Activated naive CD8-positive, alpha-beta T cell treated with anti-CD3 and anti-CD28 coated beads for 36 hours (primary cell): Measurements from ENCODE around the gene TMEM266. TPM values are rescaled to one million over a fixed set of nuclear protein-coding genes. Genes with fewer than 3 reads are reported as not detected.

Experiments
- DNase-seq: peaks from one replicate; pipeline ENCODE4 v3.0.0; 2021
- H3K27ac Mint-ChIP-seq: one replicate; pipeline ENCODE4 v1.8.0; 2022; ENCODE audit warnings: mild to moderate bottlenecking, moderate library complexity, mixed read lengths
- H3K27me3 Mint-ChIP-seq: one replicate; pipeline ENCODE4 v1.8.0; 2022; ENCODE audit warnings: mild to moderate bottlenecking, mixed read lengths
- H3K36me3 Mint-ChIP-seq: one replicate; pipeline ENCODE4 v1.8.0; 2021; ENCODE audit warnings: mild to moderate bottlenecking, mixed read lengths
- H3K4me1 Mint-ChIP-seq: one replicate; pipeline ENCODE4 v1.8.0; 2021; ENCODE audit warnings: mixed read lengths
- H3K4me3 Mint-ChIP-seq: one replicate; pipeline ENCODE4 v1.8.0; 2022; ENCODE audit warnings: mild to moderate bottlenecking, moderate library complexity, mixed read lengths
- H3K9me3 Mint-ChIP-seq: one replicate; pipeline ENCODE4 v1.8.0; 2022; ENCODE audit warnings: mixed read lengths
- total RNA-seq, 2 experiments: library from RNA; stranded (reverse); gene quantifications; one replicate each; pipeline ENCODE4 v1.2.3, GENCODE V29; 2021

Gene TMEM266
- total RNA-seq, 2 experiments from 2014 or later = 0.12 TPM; not detected in 1

DNA sequence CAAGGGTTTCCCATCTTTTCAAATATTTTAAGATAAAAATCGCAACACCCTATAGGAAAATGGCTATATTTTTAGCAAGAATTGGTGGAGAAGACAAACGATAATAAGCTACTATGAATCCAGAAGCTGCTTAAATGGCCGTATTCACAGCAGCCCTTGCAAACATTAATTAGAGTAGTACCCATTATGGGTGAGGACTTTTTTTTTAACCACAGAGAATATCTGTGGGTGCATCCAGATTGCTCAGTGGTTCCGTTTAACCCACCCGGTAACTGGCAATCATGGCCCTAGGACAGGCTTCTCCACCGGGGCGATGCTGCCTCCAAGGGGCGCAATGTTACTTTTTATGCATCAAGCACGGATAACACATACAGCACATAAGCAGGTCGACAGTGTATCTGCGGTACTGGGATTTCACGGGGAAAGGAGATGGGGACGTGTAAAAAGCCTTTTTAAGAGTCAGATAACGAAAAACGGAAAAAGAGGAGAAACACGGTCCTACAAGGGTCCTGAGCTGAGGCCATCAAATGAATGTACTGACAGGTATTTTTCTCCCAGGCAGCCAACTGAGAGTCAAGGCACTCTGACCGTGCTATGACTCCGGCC is 968 bp upstream of the TMEM266 start:
- peaks cover 39% of the 10 kb centered on the region for H3K4me1 Mint-ChIP-seq
- no peaks in the 10 kb centered on the region for H3K9me3 Mint-ChIP-seq
- DNase-seq = peak; percentile 34
- H3K27me3 Mint-ChIP-seq = peaks cover 65% of the 10 kb centered on the region
- peak overlapping the region; percentile 64 for H3K4me3 Mint-ChIP-seq
- H3K27ac Mint-ChIP-seq = no peak overlapping the region
- H3K36me3 Mint-ChIP-seq = no peaks in the 10 kb centered on the region

DNA sequence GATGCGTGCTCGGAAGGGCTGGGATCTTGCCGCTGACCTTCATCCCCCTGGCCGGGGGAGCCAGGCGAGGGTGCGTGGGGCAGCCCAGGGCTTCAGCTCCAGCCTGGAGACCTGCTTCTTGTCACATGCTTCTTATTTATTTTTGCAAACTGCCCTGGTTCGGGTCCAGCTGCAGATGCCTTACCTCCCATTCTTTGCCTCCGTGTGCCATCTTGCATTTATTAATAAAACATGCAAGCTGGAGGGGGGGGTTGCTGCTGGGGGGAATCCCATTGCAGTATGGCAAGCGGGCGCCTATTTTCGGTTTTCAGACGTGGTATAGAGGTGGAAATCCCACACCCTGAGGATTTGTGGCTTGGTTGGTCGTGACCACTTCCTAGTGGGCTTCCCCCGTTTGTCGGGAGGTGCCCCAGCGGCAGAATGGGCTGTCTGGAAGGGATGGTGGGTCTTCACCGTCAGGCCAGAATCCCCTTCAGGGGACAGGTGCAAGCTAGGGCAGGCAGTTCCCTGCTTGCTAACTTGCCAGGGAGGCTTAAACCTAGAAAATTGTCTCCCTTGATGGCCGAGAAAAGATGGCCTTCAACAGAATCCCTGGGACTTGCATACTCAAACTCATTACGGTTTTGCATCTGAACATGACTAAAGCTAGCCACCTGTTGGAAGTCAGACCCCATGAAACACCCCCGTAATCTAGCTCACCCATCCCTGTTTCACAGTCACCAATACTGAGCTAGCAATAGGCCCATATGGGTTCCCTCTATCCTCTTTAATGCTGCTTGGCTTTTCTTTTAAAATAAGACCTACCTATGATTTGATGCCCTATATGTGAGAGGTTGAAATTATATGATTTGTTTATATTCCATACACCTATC is 569 bp downstream of the TMEM266 start:
- Mint-ChIP-seq H3K36me3 (no peaks in the 10 kb centered on the region), H3K9me3 (no peaks in the 10 kb centered on the region), H3K4me3 (peak overlapping the region; percentile 72), H3K4me1 (peaks cover 45% of the 10 kb centered on the region), H3K27ac (no peak overlapping the region), H3K27me3 (peaks cover 73% of the 10 kb centered on the region)
- peak; percentile 68 for DNase-seq

DNA sequence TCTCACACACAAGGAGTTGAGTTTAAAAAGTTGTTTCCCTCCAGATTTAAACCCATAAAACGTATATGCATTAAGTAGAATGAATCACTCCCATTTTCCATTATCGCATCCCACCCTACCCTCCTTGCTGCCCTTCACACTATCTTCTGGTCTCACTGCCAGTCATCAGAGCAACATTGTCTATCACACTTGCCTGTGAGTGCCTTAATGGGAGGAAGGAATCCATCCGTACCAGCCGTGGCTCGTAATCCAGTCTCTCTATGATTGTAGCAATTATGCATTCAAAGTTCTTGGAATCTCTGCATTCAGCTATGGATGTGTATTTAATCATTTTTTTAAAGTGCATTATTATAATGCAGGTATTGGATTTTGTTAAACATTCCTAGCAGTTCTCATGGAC is 1.9 kb downstream of the TMEM266 start:
- Mint-ChIP-seq H3K27me3 (peaks cover 78% of the 10 kb centered on the region), H3K27ac (no peak overlapping the region), H3K36me3 (no peaks in the 10 kb centered on the region), H3K4me3 (no peak overlapping the region), H3K4me1 (peaks cover 47% of the 10 kb centered on the region), H3K9me3 (no peaks in the 10 kb centered on the region)
- DNase-seq = no peak

DNA sequence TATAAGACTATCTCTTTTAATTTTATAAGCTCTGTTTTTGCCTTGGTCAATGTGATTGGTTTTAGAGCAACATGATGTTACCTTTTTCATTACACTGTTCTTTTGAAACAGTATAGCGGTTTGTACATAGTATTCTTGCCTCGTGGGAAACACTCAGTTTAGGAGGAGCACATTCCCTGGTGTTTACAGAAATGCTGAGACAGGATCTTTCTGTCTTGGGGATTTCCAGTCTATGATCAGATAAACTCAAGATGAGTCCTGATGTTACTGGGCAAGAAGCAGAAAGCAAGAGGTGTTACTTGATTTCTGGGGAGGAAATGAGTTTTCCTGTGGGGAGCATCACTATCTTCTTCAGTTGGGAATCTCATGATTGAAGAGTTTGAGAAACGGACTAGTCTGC is 2.5 kb downstream of the TMEM266 start:
- H3K4me1 Mint-ChIP-seq = peaks cover 41% of the 10 kb centered on the region
- no peak overlapping the region for H3K4me3 Mint-ChIP-seq
- peaks cover 78% of the 10 kb centered on the region for H3K27me3 Mint-ChIP-seq
- H3K27ac Mint-ChIP-seq = no peak overlapping the region
- H3K36me3 Mint-ChIP-seq = no peaks in the 10 kb centered on the region
- no peaks in the 10 kb centered on the region for H3K9me3 Mint-ChIP-seq
- no peak for DNase-seq

DNA sequence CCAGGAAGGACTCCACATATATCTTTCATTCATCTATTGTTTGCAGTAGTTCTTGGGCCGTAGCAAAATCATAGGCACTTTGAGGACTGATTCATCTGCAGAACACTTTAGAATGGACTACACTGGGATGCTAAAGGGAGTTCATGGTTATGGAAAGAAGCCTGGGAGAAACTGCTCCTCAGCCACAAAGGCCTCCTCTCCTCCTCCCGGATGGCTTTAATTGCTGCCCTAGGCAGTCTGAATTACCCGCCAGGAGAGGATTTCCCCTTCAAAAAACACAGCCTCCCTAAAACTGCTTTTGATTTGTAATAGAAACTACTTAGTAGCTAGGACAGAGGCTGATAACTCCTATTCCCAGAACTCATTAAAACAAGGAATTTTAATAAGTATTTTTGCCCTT is 4.6 kb downstream of the TMEM266 start:
- no peak for DNase-seq
- Mint-ChIP-seq H3K4me1 (peaks cover 26% of the 10 kb centered on the region), H3K27ac (no peak overlapping the region), H3K36me3 (no peaks in the 10 kb centered on the region), H3K27me3 (peaks cover 68% of the 10 kb centered on the region), H3K9me3 (no peaks in the 10 kb centered on the region), H3K4me3 (no peak overlapping the region)

GRCh38 chr15:76065245-76065644 is 5.5 kb downstream of the TMEM266 start:
- DNase-seq = peak; percentile 14
- no peaks in the 10 kb centered on the region for H3K36me3 Mint-ChIP-seq
- no peaks in the 10 kb centered on the region for H3K9me3 Mint-ChIP-seq
- peaks cover 68% of the 10 kb centered on the region for H3K27me3 Mint-ChIP-seq
- H3K4me1 Mint-ChIP-seq = peaks cover 24% of the 10 kb centered on the region
- no peak overlapping the region for H3K27ac Mint-ChIP-seq
- H3K4me3 Mint-ChIP-seq = no peak overlapping the region

- peaks cover 67% of the 10 kb centered on the region for H3K27me3 Mint-ChIP-seq
- H3K36me3 Mint-ChIP-seq = no peaks in the 10 kb centered on the region
- no peak overlapping the region for H3K4me3 Mint-ChIP-seq
- DNase-seq = no peak
- H3K27ac Mint-ChIP-seq = no peak overlapping the region
- H3K9me3 Mint-ChIP-seq = no peaks in the 10 kb centered on the region
- peaks cover 19% of the 10 kb centered on the region for H3K4me1 Mint-ChIP-seq
Observed at GRCh38 chr15:76065793-76066192, 6.0 kb downstream of the TMEM266 start.

GRCh38 chr15:76070192-76070591 is 10.4 kb downstream of the TMEM266 start:
- DNase-seq = no peak
- Mint-ChIP-seq H3K9me3 (no peaks in the 10 kb centered on the region), H3K27ac (no peak overlapping the region), H3K4me3 (no peak overlapping the region), H3K4me1 (peaks cover 5% of the 10 kb centered on the region), H3K36me3 (no peaks in the 10 kb centered on the region), H3K27me3 (peaks cover 29% of the 10 kb centered on the region)

GRCh38 chr15:76070921-76071635 is 11.3 kb downstream of the TMEM266 start:
- Mint-ChIP-seq H3K27me3 (peaks cover 20% of the 10 kb centered on the region), H3K4me3 (no peak overlapping the region), H3K27ac (no peak overlapping the region), H3K9me3 (no peaks in the 10 kb centered on the region), H3K36me3 (no peaks in the 10 kb centered on the region), H3K4me1 (no peaks in the 10 kb centered on the region)
- DNase-seq = no peak

GRCh38 chr15:76071806-76072205 is 12.0 kb downstream of the TMEM266 start:
- Mint-ChIP-seq H3K27ac (no peak overlapping the region), H3K27me3 (peaks cover 15% of the 10 kb centered on the region), H3K4me1 (no peaks in the 10 kb centered on the region), H3K9me3 (no peaks in the 10 kb centered on the region), H3K36me3 (no peaks in the 10 kb centered on the region), H3K4me3 (no peak overlapping the region)
- no peak for DNase-seq

DNA sequence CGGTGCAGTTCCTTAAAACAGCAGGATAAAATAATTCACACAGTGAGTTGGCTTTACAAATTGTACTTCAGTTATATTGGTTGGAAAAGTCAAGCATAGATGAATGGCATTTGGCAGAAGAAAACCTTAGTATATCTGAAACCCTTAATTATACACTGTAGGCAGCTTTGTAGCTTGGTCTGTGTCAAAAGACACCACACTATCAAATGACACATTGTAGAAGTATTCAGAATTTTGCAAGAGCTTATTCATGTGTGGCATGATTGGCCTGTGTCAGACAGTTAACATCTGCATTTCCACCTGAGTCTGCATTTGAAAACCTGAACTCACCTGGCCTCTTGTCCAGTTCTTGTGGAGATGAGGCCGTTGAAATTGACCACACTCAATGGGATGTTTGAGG is 13.8 kb downstream of the TMEM266 start:
- H3K4me3 Mint-ChIP-seq = no peak overlapping the region
- H3K4me1 Mint-ChIP-seq = no peaks in the 10 kb centered on the region
- H3K27me3 Mint-ChIP-seq = peaks cover 10% of the 10 kb centered on the region
- no peaks in the 10 kb centered on the region for H3K9me3 Mint-ChIP-seq
- DNase-seq = no peak
- no peaks in the 10 kb centered on the region for H3K36me3 Mint-ChIP-seq
- no peak overlapping the region for H3K27ac Mint-ChIP-seq

DNA sequence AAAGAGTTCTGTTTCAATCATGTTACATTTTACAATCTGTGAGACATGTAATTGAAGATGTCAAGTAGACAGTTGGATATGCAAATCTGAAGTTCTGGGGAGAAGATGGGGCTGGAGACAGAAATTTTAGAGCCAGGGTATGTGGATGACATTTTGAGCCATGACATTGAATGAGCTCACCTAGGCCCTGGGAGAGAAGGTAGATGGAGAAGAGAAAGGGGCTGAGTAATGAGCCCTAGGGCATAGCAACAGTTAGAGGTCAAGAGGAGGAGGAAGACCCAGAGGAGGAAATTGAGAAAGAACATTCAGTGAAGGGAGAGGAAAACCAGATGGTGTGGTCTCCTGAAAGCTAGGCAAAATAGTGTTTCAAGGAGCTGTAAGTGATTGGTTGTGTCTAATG is 15.3 kb downstream of the TMEM266 start:
- H3K4me1 Mint-ChIP-seq = no peaks in the 10 kb centered on the region
- H3K4me3 Mint-ChIP-seq = no peak overlapping the region
- no peaks in the 10 kb centered on the region for H3K36me3 Mint-ChIP-seq
- H3K27me3 Mint-ChIP-seq = peaks cover 3% of the 10 kb centered on the region
- H3K27ac Mint-ChIP-seq = no peak overlapping the region
- no peak for DNase-seq
- H3K9me3 Mint-ChIP-seq = no peaks in the 10 kb centered on the region

- Mint-ChIP-seq H3K27me3 (peaks cover 5% of the 10 kb centered on the region), H3K9me3 (no peaks in the 10 kb centered on the region), H3K27ac (no peak overlapping the region), H3K4me3 (no peak overlapping the region), H3K36me3 (no peaks in the 10 kb centered on the region), H3K4me1 (no peaks in the 10 kb centered on the region)
- no peak for DNase-seq
Observed at GRCh38 chr15:76078285-76078877, 18.6 kb downstream of the TMEM266 start.

- Mint-ChIP-seq H3K4me1 (no peaks in the 10 kb centered on the region), H3K36me3 (no peaks in the 10 kb centered on the region), H3K27ac (no peak overlapping the region), H3K9me3 (no peaks in the 10 kb centered on the region), H3K27me3 (peaks cover 25% of the 10 kb centered on the region), H3K4me3 (no peak overlapping the region)
- DNase-seq = no peak
Observed at GRCh38 chr15:76084256-76084655, 24.5 kb downstream of the TMEM266 start.

DNA sequence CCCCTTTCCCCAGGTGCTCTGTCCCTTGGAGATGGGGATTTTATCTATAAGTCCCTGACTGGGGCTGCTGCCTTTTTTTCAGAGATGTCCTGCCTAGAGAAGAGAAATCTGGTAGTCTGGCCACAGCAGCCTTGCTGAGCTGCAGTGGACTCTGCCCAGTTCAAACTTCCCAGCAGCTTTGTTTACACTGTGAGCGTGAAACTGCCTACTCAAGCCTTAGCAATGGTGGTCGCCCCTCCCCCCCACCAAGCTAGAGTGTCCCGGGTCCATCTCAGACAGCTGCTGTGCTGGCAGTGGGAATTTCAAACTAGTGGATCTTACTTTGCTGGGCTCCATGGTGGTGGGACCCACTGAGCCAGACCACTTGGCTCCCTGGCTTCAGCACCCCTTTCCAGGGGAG is 38.9 kb downstream of the TMEM266 start:
- H3K9me3 Mint-ChIP-seq = no peaks in the 10 kb centered on the region
- H3K4me3 Mint-ChIP-seq = no peak overlapping the region
- no peaks in the 10 kb centered on the region for H3K36me3 Mint-ChIP-seq
- H3K27ac Mint-ChIP-seq = no peak overlapping the region
- H3K27me3 Mint-ChIP-seq = peaks cover 69% of the 10 kb centered on the region
- H3K4me1 Mint-ChIP-seq = no peaks in the 10 kb centered on the region
- DNase-seq = no peak
